SHP77 (cell line): ENCODE results near the gene SEC11A.
"Not testable (repeated sequence)": the region's sequence is repeated elsewhere in the genome, so short reads cannot be mapped to it uniquely, and the experiment has no call there.

Experiments
- DNase-seq, 2 experiments: peaks; one replicate each; lab custom pipeline; 2025; lab: John Stamatoyannopoulos, UW

The SEC11A gene

DNA sequence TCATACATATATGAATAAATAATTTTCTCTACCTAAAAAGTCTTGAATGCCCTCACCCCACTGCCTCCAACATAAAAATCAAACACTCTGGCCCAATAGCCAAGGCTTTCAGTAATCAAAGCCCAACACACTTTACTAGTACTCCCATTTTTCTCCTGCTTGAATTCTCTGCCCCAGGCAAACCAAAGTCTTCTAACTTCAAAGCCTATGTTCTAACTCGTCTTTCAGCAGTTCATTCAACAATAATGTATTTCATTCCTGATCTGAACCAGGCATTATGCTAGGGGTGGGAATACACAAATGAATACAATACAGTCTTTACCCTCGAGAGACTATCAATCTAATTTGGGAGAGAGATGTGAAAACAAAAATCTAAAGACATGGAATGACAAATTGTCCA, 21.1 kb upstream of the SEC11A start:
- DNase-seq = no peak

DNA sequence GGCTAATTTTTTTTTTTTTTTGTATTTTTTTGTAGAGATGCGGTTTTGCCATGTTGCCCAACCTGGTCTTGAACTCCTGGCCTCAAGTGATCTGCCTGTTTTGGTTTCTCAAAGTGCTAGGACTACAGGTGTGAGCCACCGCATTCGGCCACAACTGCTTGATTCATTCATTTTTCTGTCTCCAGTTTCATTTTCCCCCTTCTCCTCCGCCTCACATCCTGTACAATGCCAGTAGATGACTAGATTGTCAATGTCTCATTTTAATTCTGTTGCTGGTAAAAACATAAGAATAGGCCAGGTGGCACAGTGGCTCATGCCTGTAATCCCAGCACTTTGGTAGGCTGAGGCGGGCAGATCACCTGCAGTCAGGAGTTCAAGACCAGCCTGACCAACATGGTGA, 20.4 kb upstream of the SEC11A start:
- DNase-seq = no peak

DNA sequence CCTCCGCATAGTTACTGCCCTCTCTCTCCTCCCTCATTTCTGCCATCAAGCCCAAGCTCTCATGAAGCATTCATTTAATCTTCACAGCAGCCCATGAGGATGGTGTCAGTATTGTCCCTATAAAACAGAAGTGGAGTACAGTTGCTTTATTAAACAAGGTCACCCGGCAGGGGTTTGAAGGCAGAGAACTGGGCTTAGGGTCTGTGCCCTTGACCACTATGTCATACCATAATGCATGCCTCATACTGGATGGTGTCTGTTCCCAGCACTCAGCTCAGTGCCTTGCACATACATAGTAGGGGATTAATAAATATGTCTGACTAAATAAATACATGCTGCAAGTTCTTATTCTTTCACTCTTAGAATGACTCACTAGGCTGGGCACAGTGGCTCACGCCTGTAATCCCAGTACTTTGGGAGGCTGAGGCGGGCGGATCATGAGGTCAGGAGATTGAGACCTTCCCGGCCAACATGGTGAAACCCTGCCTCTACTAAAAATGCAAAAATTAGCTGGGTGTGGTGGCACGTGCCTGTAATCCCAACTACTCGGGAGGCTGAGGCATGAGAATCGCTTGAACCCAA, 19.6 kb upstream of the SEC11A start:
- not testable (repeated sequence) for DNase-seq

DNA sequence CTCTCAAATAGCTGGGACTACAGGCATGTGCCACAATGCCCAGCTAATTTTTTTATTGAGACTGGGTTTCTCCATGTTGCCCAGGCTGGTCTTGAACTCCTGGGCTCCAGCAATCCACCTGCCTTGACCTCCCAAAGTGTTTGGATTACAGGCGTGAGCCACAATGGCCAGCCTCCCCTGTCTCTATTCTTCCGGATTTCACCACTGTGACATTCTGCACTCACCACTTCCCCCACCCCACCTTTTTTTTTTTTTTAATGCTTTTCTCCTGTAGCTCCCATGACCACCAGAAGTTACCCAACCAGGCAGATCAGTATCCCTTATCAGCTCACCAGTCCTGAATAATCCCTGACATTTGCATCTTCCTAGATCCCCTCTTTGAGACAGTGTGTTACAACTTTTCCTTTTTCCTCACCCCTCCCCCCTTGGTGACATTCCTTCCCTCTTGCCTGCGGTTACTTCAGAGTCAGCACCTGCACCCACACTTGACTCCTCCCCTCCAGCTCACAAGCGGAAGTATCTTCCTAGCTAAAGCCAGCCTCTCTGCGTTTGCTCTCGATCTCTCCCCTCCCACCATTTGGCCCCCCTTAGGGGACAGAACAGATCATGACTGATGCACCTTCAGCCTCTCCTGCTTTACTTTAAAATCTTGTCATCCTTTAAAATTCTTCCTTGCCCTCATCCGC, 19.0 kb upstream of the SEC11A start:
- DNase-seq = peak in 1 of 2 experiments; percentile 38

DNA sequence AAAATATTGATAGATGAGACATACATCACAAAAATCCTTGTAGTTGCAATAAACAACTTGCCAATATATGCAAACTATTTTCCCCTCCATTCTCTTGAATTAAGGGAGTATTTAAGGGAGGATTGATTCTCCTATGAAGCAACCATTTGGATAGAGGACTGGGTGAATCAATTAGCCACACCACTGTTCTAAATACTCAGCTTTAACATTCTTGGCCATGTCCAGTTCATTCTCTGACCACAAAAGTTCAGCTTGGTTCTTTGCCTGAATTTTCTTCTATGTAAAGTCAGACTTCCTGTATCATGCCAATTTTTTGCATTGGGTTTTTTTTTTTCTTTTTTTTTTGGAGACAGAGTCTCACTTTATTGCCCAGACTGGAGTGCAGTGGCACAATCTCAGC, 15.8 kb upstream of the SEC11A start:
- no peak for DNase-seq

DNA sequence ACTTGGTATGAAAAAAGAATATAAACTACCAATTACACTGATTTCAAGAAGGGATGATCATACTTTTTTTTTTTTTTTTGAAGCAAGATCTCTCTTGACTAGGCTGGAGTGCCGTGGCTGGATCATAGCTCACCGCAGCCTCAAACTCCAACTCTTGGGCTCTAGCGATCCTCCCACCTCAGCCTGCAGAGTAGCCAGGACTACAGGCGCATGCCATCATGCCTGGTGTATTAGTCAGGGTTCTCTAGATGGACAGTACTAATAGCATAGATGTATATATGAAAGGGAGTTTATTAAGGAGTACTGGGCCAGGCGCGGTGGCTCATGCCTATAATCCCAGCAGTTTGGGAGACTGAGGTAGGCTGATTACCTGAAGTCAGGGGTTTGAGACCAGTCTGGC, 11.5 kb upstream of the SEC11A start:
- no peak for DNase-seq

DNA sequence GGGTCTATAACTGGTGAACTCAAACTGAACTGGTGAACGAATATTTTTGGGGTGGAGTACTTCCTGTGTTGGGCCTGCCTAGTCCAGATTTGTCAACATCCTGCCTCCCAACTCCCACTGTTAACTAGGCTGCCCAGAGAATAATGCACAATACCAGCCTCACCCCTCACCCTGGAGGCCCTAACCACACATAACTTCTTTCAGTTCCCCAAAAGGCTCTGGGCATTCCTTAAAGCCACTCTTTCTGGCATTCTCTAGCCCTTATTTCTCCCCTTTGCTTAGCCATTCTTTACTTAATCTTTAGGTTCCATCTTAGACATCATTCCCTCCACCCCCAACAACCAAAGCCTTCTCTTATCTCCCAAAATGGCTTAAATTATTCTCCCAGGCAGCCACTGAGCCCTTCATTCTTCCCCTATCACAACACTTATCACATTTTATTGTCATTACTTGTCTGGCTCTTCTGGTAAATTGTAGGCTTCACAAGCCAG, 9.1 kb upstream of the SEC11A start:
- no peak for DNase-seq

DNA sequence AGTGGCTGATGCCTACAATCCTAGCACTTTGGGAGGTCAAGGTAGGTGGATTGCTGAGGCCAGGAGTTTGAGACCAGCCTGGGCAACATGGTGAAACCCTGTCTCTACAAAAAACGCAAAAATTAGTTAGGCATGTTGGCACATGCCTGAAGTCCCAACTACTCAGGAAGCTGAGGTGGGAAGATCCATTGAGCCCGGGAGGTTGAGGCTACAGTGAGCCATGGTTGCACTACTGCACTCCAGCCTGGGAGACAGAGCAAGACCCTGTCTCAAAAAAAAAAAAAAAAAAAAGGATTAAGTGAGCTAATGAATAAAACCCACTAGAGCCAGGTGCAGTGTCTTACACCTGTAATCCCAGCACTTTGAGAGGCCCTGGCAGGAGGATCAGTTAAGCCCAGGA, 6.7 kb upstream of the SEC11A start:
- no peak for DNase-seq

DNA sequence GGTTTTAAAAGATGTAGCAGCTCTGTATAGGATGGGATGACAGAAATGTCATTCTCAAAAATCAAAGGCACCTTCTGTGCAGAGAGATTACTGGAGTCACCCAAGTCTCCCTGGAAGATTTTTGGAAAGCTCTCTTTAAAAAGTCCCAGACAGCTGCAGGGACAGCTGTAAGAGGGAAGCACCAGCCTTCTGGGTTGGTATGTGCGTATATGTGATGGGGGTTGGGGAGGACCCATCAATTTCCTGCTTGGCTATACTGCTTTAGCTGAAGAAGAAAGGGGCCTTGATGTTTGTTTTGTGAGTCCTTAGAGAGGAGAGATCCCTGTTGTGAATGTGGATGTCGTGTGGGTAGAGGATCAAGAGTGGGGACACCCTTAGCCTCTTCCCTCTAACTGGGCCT, 5.4 kb upstream of the SEC11A start:
- no peak for DNase-seq

DNA sequence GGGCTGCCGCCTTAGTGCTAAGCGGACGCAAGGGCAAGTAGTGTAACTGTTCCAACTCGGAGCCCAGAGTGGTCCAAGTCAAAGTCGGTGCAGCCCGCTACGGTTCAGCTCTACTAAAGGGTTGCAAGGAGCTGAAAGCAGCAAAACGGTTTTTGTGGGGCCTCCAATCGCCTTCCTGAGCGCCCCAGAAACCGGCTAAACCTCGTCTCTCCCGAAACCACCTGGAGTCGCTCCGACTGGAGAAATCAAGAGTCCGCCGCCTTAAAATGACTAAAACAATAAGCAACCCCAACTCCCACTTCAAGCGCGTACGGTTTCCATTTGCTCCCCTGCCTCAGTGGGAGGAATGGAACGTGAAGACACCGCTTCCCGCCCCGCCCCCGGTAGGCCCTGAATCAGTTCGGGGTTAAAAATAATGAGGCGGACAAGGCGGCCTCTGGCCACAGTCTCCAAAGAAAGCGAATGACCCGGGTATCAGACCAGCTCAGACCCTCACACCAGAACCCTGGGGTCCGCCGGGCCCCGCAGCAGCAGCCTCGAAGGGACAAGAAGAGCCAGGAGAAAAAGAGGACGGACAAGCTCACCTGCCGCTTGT, 401 bp downstream of the SEC11A start:
- DNase-seq = peak; percentile 30 to 39

DNA sequence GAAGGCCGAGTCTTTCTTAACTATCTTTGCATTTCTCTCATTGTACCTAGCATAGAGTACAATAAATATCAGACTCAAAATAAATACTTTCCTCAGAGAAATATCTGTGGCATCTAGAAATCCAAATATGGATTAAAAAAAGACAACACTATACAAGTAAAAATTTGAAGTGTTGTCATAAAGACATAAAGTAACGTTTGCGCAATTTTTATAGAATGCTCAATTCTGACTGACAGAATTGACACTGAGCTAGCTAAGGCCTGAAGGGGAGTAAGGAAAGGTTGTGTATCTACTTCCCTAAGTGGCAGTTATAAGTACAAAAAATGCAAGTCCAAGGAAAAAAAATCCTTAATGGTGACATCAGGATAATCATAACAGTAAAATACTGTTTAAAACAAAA, 1.1 kb downstream of the SEC11A start:
- DNase-seq = no peak

DNA sequence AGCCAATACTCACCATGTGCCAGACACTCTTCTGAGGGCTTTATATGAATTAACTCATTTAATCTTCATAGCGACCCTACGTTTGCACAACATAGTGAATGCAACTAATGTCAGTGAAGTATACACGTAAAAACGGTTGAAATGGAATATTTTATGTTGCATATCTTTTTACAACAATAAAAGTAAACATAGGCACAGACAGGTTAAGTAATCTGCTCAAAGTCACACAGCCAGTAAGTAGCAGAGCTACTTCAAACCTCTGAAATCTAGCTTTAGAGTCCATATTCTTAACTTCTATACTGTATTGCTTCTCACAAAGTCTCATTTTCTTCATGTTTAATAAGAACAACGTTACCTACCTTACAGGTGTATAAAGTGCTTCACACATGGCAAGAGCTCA, 1.6 kb downstream of the SEC11A start:
- no peak for DNase-seq

DNA sequence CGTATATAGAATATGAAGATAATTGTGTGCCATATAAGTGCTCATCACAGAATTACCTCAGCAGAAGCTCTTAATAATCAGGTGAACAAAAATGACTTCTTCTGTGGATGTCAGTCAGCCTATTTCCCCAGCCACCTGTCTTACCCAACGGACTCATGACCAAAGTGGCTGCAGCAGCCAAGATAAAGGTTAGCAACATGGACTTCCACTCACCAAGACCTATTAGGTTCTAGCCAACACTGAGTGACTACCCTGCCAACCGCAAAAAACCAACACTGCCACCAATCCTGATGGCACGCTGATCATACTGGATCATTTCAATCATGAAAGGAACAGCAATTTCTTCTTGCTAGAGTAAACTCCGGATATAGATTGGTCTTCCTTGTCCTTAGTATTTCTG, 12.1 kb downstream of the SEC11A start:
- DNase-seq = no peak

DNA sequence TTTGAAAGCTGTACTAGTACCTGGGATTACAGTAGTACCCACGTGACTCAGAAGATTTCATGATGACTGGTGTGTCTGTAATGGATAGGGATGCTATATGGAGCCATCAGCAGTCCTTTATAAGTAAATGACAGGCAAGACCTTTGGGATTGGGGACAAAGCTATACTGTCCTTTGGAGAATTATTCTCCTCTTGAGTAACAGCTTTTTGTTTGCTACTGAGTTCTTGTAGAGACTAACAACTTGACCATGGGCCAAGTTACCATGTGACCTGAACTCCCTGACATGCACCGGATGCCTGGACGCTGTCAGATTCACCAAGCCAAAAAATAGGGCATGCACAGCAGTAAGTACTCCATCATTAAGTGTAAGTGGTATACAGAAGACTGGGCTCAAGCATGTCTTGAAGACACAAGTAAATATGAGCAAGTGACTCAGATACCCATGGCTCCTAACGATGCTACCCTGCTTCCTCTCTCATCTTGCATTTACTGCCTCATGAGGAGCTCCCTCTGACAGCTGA, 12.9 kb downstream of the SEC11A start:
- DNase-seq = no peak

DNA sequence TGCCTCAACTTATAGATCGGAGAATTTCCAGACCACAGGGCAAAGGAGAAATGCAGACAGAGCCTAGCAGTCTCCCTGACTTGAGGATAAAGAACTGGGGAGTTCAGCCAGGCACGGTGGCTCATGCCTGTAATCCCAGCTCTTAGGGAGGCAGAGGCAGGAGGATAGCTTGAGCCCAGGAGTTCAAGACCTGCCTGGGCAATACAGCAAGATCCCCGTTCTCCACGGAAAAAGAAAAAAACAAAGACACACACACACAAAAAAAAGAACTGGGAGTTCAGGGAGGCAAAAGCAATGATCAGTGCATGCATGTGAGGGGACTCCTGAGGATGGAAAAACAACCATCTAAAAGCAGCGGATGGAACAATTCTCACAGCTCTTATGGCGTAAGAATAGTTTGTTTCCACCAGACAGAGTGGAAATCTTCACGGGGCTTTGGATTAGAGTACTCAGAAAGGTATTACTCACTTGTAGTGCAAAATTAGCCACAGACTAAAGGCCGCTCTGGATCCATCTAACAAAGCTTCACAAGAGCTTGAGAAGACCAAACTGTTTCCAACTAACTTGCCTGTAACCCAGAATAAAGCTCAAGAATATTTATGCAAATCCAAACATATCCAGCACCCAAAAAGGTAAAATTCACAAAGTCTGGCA, 16.3 kb downstream of the SEC11A start:
- no peak for DNase-seq

DNA sequence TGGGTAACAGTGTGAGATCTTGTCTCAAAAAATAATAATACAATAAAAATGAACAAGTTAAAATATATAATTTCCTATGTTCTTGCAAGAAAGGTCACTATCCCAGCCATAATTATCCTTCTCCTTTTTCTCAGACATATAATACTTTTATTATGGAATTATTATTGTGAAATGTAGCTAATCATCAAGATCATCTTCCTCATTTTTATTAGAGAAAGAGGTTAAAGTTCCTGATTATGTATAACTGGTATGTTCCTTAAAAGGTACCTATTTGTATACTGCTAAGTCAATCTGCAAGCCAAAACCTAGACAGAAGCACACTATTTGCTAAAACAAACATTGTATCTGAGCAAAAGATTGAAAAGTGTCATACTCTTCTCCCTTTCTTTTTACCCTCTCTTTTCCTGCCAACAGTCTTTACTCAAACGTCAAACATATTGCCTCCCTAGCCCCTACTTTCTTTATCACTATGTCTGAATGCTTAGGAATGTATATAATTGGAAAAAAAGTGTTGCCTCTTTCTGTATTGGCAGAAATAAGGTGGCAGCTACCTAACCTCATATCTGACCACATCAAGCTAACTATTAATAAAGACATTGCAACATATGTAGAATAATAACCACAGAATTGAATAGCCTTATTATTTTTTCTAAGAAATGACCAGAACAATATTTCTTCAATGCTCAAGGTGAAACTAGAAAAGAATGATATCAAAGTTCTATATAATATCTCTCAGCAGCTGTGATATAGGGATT, 18.5 kb downstream of the SEC11A start:
- no peak for DNase-seq

DNA sequence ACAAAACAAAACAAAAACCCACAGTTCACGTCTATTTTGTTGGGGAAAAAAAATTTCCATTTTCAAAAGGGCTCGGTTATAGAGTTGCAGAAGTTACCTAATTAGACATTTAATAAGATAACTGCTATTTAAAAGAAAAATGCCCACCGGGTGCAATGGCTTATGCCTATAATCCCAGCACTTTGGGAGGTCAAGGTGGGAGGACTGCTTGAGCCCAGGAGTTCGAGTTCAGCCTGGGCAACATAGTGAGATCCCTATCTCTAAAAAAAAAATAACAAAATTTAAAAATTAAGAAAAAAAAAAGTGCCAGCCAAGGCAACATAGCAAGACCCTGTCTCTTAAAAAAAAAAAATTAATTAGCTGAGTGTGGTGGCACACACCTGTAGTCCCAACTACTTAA, 19.2 kb downstream of the SEC11A start:
- DNase-seq = no peak

DNA sequence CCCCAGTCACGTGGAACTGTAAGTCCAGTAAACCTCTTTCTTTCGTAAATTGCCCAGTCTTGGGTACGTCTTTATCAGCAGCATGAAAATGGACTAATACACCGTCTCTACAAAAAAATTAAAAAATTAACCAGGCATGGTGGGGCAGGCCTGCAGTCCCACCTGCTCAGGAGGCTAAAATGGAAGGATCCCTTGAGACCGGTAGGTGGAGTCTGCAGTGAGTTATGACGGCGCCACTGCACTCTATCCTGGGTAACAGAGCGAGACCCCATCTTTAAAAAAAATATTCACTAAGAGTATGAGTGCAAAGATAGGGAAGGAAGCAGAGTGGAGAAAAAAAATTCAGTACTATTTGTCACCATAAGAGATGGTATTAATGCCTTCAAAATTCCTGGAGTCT, 25.6 kb downstream of the SEC11A start:
- DNase-seq = no peak

DNA sequence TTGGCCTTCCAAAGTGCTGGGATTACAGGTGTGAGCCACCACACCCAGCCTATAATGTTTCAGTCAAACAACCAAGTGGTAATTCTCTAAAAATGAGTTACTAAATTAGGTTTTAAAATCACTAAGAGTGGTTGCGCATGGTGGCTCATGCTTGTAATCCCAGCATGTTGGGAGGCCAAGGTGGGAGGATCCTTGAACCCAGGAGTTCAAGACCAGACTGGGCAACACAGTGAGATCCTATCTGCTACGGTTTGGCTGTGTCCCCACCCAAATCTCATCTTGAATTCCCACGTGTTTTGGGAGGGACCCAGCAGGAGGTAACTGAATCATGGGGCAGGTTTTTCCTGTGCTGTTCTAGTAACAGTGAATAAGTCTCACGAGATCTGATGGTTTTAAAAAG, 26.1 kb downstream of the SEC11A start:
- DNase-seq = no peak

DNA sequence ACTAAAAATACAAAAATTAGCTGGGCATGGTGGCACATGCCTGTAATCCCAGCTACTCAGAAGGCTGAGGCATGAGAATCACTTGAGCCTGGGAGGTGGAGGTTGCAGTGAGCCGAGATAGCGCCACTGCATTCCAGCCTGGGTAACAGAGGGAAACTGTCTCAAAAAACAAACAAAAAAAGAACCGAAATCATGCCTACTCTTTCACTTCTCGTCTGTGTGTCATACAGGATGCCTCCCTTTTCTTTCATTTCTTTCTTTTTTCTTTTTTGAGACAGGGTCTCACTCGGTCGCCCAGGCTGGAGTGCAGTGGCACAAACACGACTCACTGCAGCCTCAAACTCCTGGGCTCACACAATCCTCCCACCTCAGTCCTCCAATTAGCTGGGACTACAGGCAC, 29.5 kb downstream of the SEC11A start:
- not testable (repeated sequence) for DNase-seq

DNA sequence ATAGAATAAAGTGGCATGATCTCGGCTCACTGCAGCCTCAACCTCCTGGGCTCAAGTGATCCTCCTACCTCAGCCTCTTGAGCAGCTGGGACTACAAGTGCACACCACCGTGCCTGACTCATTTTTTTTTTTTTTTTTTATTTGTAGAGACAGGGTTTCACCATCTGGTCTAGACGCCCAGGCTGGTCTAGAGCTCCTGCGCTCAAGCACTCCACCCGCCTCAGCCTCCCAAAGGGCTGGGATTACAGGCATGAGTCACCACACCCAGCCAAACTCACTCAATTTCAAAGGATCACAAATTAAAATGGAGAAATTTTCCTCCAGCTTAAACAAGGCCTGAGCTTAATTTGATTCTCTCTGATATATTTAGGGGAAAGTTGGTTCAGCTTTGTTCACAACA, 30.6 kb downstream of the SEC11A start:
- DNase-seq = peak; percentile 9 to 12

DNA sequence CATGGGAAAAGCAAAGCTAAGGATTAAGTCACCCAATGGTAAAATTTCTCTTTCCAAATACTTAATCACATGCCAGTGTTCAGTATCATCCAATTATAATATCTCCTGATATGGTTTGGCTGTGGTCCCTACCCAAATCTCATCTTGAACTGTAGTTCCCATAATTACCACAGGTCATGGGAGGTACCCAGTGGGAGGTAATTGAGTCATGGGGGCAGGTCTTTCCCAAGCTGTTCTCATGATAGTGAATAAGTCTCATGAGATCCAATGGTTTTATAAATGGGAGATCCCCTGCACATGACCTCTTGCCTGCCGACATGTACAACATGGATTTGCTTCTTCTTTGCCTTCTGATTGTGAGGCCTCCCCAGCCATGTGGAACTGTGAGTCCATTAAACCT, 31.8 kb downstream of the SEC11A start:
- DNase-seq = no peak
